ENCODE measurements around the gene KLHDC4. TPM values are rescaled to one million over a fixed set of nuclear protein-coding genes. Genes with fewer than 3 reads are reported as not detected.
A peak's percentile ranks its signal among the peaks of the same experiment; 100 is the strongest.

The KLHDC4 gene
- total and polyA plus RNA-seq, 9 of the 15 experiments (the other 6 are each of a cell fraction or from before 2014, with no cell fraction given): 1.3 to 68.1 (median 32.8) TPM

DNA sequence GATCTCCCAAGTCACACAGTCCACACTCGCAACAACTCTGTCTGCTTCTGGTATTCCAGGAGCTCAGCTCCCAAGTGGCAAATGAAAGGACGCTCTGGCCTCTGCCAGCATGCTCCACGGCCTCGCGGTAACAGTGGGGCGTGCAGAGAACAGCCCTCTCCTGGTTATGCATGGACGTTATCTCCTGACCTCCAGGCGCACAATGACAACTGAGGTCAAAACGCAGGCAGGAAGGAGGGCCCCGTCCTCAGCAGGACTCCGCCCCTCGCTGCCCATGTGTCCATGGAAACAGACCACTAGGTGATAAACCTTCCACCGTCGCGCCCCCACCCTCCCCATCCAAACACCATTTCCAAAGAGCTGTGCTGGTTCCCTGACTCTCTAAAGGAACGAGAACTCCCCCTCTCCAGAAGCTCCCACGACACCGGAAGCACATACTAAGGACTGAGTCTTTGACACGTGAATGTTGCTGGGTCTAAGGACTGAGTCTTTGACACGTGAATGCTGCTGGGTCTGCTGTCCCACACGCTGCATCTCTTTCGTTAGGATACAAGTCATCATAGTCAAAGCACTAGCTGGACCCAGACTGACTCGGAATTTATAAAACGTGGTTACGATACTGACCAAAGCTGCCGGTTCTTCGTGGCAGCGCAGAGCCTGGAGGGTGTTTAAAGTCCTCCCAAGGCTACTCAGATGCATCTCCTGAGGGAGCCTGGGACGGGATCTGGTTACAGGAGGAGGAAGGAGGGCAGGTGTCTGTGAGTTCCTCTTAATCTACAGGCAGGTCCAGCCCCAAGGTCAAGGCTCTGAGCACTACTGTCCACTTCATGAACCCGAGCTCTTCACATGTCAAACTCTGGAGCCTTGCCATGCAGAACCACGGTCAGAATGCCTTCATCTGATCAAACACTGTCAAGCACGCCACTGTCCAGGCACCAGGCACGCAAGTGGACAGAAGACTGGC lies 43.9 kb downstream of the KLHDC4 start (continued):
- TF ChIP-seq TEAD1 (CRISPR knock-in tag; IDR thresholded peaks at IDR 0.05) (peak; percentile 7 to 47; a peak in 2 of 4 replicates), FOXJ2 (tag; IDR thresholded peaks at IDR 0.05) (no peak), MCM3 (IDR thresholded peaks at IDR 0.05) (no peak), ZNF175 (CRISPR knock-in tag; IDR thresholded peaks at IDR 0.05; ENCODE audit: low read depth) (no peak), ZNF184 (CRISPR knock-in tag; IDR thresholded peaks at IDR 0.05) (no peak), CTBP1 (IDR thresholded peaks at IDR 0.05; ENCODE audit: borderline replicate concordance) (peak; percentile 78; the same call in 1 of the 2 replicates), MAZ (CRISPR knock-in tag; conservative IDR thresholded peaks at IDR 0.05 in 1 of 2, IDR thresholded peaks at IDR 0.05 in 1 of 2) (peak; percentile 37 to 52; a peak in 2 of 4 replicates), NFIC (IDR thresholded peaks at IDR 0.05) (peak; percentile 64), ZNF830 (CRISPR knock-in tag; IDR thresholded peaks at IDR 0.05) (no peak), TARDBP (IDR thresholded peaks at IDR 0.05) (no peak), PYGO2 (tag; IDR thresholded peaks at IDR 0.05) (no peak), KDM2B (CRISPR knock-in tag; IDR thresholded peaks at IDR 0.05) (no peak), MYNN (IDR thresholded peaks at IDR 0.05) (no peak), MYNN (CRISPR knock-in tag; IDR thresholded peaks at IDR 0.05) (no peak), BHLHE40 (IDR thresholded peaks at IDR 0.05; ENCODE audit: low read length) (peak; percentile 58), ZBTB1 (CRISPR knock-in tag; IDR thresholded peaks at IDR 0.05; ENCODE audit: borderline replicate concordance, low read depth) (no peak), E2F5 (CRISPR knock-in tag; IDR thresholded peaks at IDR 0.05) (no peak)
- TF ChIP-seq, protein P1, sequence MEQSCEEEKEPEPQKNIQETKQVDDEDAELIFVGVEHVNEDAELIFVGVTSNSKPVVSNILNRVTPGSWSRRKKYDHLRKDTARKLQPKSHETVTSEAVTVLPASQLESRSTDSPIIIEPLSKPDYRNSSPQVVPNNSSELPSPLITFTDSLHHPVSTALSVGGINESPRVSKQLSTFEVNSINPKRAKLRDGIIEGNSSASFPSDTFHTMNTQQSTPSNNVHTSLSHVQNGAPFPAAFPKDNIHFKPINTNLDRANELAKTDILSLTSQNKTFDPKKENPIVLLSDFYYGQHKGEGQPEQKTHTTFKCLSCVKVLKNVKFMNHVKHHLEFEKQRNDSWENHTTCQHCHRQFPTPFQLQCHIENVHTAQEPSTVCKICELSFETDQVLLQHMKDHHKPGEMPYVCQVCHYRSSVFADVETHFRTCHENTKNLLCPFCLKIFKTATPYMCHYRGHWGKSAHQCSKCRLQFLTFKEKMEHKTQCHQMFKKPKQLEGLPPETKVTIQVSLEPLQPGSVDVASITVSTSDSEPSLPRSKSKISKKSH (CRISPR knock-in tag; IDR thresholded peaks at IDR 0.05): no peak
- TF ChIP-seq, protein P2, sequence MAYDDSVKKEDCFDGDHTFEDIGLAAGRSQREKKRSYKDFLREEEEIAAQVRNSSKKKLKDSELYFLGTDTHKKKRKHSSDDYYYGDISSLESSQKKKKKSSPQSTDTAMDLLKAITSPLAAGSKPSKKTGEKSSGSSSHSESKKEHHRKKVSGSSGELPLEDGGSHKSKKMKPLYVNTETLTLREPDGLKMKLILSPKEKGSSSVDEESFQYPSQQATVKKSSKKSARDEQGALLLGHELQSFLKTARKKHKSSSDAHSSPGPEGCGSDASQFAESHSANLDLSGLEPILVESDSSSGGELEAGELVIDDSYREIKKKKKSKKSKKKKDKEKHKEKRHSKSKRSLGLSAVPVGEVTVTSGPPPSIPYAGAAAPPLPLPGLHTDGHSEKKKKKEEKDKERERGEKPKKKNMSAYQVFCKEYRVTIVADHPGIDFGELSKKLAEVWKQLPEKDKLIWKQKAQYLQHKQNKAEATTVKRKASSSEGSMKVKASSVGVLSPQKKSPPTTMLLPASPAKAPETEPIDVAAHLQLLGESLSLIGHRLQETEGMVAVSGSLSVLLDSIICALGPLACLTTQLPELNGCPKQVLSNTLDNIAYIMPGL (CRISPR knock-in tag; IDR thresholded peaks at IDR 0.05): no peak
- TF ChIP-seq, protein P3, sequence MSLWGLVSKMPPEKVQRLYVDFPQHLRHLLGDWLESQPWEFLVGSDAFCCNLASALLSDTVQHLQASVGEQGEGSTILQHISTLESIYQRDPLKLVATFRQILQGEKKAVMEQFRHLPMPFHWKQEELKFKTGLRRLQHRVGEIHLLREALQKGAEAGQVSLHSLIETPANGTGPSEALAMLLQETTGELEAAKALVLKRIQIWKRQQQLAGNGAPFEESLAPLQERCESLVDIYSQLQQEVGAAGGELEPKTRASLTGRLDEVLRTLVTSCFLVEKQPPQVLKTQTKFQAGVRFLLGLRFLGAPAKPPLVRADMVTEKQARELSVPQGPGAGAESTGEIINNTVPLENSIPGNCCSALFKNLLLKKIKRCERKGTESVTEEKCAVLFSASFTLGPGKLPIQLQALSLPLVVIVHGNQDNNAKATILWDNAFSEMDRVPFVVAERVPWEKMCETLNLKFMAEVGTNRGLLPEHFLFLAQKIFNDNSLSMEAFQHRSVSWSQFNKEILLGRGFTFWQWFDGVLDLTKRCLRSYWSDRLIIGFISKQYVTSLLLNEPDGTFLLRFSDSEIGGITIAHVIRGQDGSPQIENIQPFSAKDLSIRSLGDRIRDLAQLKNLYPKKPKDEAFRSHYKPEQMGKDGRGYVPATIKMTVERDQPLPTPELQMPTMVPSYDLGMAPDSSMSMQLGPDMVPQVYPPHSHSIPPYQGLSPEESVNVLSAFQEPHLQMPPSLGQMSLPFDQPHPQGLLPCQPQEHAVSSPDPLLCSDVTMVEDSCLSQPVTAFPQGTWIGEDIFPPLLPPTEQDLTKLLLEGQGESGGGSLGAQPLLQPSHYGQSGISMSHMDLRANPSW (CRISPR knock-in tag; IDR thresholded peaks at IDR 0.05): peak; percentile 22; the same call in 1 of the 2 replicates
